ENCODE data around the gene DEPDC5.

DNA sequence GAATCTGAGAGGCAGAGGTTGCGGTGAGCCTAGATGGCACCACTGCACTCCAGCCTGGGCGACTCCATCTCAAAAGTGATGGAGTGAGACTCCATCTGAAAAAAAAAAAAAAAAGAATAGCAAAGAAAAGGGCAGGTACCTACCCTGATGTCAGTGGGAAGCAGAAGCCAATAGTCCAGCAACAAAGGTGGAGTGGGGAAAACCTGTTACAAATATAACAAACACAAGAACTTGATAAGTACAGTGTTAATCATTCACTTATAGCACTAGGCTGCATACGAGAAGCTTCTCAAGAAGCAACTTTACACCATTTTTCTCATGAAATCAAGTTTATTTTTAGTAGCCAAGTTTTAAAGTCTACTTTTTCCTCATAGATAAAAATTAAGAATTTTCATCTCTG is 128.0 kb downstream of the DEPDC5 start:
- TF ChIP-seq, protein P1, sequence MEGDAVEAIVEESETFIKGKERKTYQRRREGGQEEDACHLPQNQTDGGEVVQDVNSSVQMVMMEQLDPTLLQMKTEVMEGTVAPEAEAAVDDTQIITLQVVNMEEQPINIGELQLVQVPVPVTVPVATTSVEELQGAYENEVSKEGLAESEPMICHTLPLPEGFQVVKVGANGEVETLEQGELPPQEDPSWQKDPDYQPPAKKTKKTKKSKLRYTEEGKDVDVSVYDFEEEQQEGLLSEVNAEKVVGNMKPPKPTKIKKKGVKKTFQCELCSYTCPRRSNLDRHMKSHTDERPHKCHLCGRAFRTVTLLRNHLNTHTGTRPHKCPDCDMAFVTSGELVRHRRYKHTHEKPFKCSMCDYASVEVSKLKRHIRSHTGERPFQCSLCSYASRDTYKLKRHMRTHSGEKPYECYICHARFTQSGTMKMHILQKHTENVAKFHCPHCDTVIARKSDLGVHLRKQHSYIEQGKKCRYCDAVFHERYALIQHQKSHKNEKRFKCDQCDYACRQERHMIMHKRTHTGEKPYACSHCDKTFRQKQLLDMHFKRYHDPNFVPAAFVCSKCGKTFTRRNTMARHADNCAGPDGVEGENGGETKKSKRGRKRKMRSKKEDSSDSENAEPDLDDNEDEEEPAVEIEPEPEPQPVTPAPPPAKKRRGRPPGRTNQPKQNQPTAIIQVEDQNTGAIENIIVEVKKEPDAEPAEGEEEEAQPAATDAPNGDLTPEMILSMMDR (IDR thresholded peaks at IDR 0.05) = no peak
- TF ChIP-seq EZH2 (IDR thresholded peaks at IDR 0.05) = no peak
- no peak for TF ChIP-seq EZH2phosphoT487 (IDR thresholded peaks at IDR 0.05)

Measured in neural progenitor cell (in vitro differentiated cells).